Measurements from ENCODE around the gene TMEM87B. TPM values are rescaled to one million over a fixed set of nuclear protein-coding genes. Genes with fewer than 3 reads are reported as not detected.
"Not testable (repeated sequence)": the region's sequence is repeated elsewhere in the genome, so short reads cannot be mapped to it uniquely, and the experiment has no call there.

Gene TMEM87B
- total RNA-seq, 2 experiments from 2014 or later, result 20.1 to 22.7 TPM

DNA sequence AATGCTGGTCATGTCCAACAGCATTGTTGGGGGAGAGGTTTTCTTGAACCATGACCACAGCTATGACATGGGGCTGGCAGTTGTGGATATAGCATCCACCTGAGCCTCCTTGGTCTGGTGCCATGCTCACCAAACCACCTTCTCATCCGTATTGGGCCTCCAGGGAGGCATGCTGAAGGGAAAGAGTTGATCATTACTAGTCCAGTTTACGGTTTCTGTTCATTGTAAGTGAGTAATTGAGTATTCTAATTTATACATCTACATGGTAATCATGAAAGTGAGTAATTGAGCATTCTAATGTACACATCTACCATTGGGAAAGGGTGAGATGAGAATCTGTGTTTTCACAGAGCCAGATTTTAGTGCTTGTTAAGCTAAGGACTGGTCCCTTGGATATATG lies 6.8 kb downstream of the TMEM87B start:
- DNase-seq, result no peak
- ChIA-PET CTCF (no interaction called here), POLR2A (no interaction called here)
- Mint-ChIP-seq H3K27ac (no peak overlapping the region), H3K4me3 (no peak overlapping the region), H3K36me3 (ENCODE audit: low read depth) (peaks cover 70% of the 10 kb centered on the region), H3K27me3 (no peaks in the 10 kb centered on the region), H3K4me1 (peaks cover 60% of the 10 kb centered on the region), H3K9me3 (peaks cover 3% of the 10 kb centered on the region)

DNA sequence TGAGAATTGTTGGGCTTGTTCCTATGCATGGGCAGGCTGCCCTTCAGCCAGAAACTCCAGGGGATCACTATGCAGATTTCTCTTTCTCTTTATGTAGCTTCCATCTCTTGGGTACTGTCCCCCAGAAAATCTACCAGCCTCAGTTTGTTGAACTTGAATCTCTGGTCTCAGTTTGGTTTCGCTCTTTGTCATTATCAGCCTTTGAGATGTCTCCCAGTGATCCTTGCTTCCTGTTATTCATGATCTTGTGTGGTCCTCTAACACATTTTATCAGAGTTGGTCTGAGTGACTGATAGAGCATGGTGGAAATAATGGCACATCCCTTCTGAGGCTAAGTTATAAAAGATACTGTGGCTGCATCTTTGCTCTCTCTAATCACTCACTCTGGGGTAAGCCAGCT lies 7.8 kb downstream of the TMEM87B start:
- H3K4me1 Mint-ChIP-seq, result peaks cover 52% of the 10 kb centered on the region
- DNase-seq, result no peak
- ChIA-PET POLR2A (no interaction called here), CTCF (no interaction called here)
- H3K4me3 Mint-ChIP-seq, result no peak overlapping the region
- no peak overlapping the region for H3K27ac Mint-ChIP-seq
- H3K36me3 Mint-ChIP-seq (ENCODE audit: low read depth), result peaks cover 80% of the 10 kb centered on the region
- peaks cover 3% of the 10 kb centered on the region for H3K9me3 Mint-ChIP-seq
- no peaks in the 10 kb centered on the region for H3K27me3 Mint-ChIP-seq

DNA sequence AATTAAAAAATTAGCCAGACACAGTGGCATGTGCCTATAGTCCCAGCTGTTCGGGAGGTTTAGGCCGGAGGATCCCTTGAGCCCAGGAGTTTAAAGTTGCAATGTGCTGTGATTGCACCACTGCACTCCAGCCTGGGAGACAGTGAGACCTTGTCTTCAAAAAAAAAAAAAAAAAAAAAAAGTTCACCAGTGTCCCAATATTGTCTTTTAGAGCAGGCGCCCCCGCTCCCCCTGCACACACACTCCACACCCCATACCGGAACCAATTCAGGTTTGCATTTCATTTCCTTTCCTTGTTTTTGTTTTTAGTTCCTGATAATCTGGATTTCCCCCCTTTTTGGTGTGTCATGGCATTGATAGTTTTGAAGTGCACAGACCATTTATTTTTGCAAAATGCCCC lies 10.4 kb downstream of the TMEM87B start:
- Mint-ChIP-seq H3K9me3 (peaks cover 7% of the 10 kb centered on the region), H3K4me3 (no peak overlapping the region), H3K36me3 (ENCODE audit: low read depth) (peaks cover 86% of the 10 kb centered on the region), H3K27ac (no peak overlapping the region), H3K4me1 (peaks cover 38% of the 10 kb centered on the region), H3K27me3 (no peaks in the 10 kb centered on the region)
- no peak for DNase-seq
- ChIA-PET POLR2A (no interaction called here), CTCF (no interaction called here)

DNA sequence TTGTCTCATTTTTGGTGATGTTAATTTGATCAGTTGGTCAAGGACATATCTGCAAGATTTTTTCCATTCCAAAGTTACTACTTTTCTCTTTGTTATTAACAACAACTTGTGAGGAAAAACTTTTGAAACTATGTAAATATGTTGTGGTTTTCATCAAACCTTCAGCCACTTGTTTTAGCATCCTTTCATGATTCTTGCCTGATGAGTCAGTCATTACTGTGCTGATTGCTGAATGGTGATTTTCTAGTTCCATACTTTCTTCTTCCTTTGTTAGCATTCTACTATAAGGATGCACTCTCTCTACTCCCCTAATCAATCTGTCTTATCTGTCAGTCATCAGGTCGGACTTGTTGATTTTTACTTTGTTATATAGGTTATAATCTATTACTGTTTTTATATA lies 10.9 kb downstream of the TMEM87B start:
- ChIA-PET CTCF (no interaction called here), POLR2A (no interaction called here)
- Mint-ChIP-seq H3K4me3 (no peak overlapping the region), H3K36me3 (ENCODE audit: low read depth) (peaks cover 89% of the 10 kb centered on the region), H3K27me3 (no peaks in the 10 kb centered on the region), H3K27ac (no peak overlapping the region), H3K4me1 (peaks cover 38% of the 10 kb centered on the region), H3K9me3 (peaks cover 7% of the 10 kb centered on the region)
- DNase-seq, result no peak

DNA sequence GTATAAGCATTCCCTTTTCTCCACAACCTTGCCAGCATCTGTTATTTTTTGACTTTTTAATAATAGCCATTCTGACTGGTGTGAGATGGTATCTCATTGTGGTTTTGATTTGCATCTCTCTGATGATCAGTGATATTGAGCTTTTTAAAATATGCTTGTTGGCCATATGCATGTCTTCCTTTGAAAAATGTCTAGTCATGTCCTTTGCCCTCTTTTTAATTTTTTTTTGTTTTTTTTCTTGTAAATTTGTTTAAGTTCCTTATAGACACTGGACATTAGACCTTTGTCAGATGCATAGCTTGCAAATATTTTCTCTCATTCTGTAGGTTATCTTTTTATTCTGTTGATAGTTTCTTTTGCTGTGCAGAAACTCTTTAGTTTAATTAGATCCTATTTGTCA lies 14.7 kb downstream of the TMEM87B start:
- H3K27ac Mint-ChIP-seq, DNase-seq, H3K27me3 Mint-ChIP-seq, H3K4me3 Mint-ChIP-seq, POLR2A ChIA-PET: not testable (repeated sequence)
- peaks cover 19% of the 10 kb centered on the region for H3K9me3 Mint-ChIP-seq
- CTCF ChIA-PET, result interaction anchor here (1.2 kb wide), 1 partner anchor 424 kb away, joined by 4 read pairs; no protein-coding TSS in a partner anchor
- peaks cover 87% of the 10 kb centered on the region for H3K36me3 Mint-ChIP-seq (ENCODE audit: low read depth)
- H3K4me1 Mint-ChIP-seq, result peaks cover 29% of the 10 kb centered on the region

DNA sequence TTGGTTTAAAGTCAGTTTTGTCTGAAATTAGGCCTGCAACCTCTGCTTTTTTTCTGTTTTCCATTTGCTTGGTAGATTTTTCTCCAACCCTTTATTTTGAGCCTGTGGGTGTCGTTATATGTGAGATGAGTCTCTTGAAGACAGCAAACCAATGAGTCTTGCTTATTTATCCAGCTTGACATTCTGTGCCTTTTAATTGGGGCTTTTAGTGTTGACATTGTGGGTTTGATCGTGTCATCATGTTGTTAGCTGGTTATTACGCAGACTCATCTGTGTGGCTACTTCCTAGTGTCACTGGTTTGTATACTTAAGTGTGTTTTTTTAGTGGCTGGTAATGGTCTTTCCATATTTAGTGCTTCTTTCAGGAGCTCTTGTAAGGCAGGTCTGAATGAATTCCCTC lies 18.8 kb downstream of the TMEM87B start:
- no peak for DNase-seq
- Mint-ChIP-seq H3K27me3 (no peaks in the 10 kb centered on the region), H3K27ac (no peak overlapping the region), H3K9me3 (peaks cover 19% of the 10 kb centered on the region), H3K4me1 (peaks cover 26% of the 10 kb centered on the region), H3K36me3 (ENCODE audit: low read depth) (peaks cover 73% of the 10 kb centered on the region), H3K4me3 (no peak overlapping the region)
- ChIA-PET CTCF (interaction anchor here (0.7 to 1.0 kb wide), 2 partner anchors 17 to 526 kb away, joined by 3 read pairs; no protein-coding TSS in a partner anchor), POLR2A (no interaction called here)

DNA sequence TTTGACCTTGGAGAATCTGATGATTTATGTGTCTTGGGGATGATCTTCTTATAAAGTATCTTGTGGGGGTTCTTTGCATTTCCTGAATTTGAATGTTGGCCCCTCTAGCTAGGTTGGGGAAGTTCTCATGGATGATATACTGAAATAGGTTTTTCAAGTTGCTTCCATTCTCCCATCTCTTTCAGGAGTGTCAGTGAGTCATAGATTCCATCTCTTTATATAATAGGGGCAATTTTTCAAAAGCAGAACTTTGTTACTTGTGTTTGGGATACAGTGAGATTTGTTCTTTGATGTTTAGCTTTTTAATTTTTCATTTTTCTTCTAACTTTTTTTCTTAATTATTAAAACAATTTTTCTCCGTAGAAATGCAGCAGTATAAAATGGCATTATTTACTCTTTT lies 19.4 kb downstream of the TMEM87B start:
- no peak overlapping the region for H3K27ac Mint-ChIP-seq
- H3K4me1 Mint-ChIP-seq, result peaks cover 23% of the 10 kb centered on the region

DNA sequence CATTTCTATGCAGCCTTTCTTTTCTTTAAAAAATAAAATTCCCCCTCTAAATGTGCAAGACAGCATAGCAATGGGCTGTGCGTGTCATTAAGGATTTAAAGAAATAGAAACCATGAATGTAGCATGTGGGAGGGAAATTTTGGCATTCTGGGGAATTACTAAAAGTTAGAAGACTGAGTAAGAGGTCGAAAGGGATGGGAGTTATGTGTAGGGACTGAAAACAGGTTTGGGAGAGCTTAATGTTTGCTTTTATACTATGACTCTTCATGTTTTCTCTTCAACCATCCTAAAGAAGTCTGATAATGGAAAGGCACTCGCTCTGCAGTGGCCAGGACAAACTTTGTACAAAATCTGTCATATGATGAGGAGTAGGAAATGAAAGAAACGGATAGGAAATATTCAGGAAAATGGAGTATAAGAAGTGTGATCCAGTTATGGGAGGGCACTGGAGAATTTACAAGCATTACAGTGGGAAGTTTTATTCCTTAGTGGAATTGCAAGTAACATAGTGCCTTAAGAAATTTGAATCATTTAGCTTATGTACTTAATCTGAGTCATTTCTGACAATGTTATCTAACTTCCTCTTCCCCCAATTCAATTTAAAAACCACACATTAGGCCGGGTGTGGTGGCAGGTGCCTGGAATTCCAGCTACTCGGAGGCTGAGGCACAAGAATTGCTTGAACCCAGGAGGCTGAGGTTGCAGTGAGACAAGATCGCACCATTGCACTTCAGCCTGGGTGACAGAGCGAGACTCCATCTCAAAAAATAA lies 20.6 kb downstream of the TMEM87B start:
- peaks cover 14% of the 10 kb centered on the region for H3K9me3 Mint-ChIP-seq

More for the DNA sequence above, 19.4 kb downstream of the TMEM87B start:
- Mint-ChIP-seq H3K9me3 (peaks cover 15% of the 10 kb centered on the region), H3K4me3 (no peak overlapping the region), H3K36me3 (ENCODE audit: low read depth) (peaks cover 74% of the 10 kb centered on the region), H3K27me3 (no peaks in the 10 kb centered on the region)
- no peak for DNase-seq
- ChIA-PET POLR2A (no interaction called here), CTCF (interaction anchor here (1.0 kb wide), 1 partner anchor 17 kb away, joined by 3 read pairs; no protein-coding TSS in a partner anchor)

DNA sequence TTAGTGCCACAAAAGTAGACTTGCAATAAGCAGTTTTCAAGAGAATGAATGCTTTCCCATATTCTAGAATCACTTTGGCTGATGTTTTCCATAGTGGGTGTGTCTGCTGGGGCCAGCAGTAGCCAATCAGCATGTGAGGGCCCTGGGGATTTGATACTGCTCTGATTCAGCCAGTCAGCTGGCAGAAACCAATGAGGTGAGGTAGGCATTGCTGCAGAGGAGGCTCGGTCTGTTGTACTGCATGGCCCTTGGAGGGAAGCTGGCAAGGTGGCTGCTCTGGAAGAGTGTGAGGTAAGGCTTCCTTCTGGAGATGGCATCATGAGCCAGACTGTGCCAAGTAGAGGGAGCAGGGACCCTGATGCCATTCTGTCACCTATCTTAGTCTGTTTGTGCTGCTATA lies 22.7 kb downstream of the TMEM87B start:
- Mint-ChIP-seq H3K4me3 (no peak overlapping the region), H3K27me3 (no peaks in the 10 kb centered on the region), H3K4me1 (peaks cover 19% of the 10 kb centered on the region), H3K27ac (no peak overlapping the region), H3K36me3 (ENCODE audit: low read depth) (peaks cover 63% of the 10 kb centered on the region), H3K9me3 (peaks cover 14% of the 10 kb centered on the region)
- no peak for DNase-seq
- ChIA-PET CTCF (no interaction called here), POLR2A (no interaction called here)

More for the DNA sequence above, 20.6 kb downstream of the TMEM87B start:
- Mint-ChIP-seq H3K36me3 (ENCODE audit: low read depth) (peaks cover 66% of the 10 kb centered on the region), H3K27me3 (no peaks in the 10 kb centered on the region), H3K4me3 (no peak overlapping the region), H3K27ac (no peak overlapping the region), H3K4me1 (peaks cover 26% of the 10 kb centered on the region)
- DNase-seq, result no peak
- ChIA-PET POLR2A (no interaction called here), CTCF (interaction anchor here (1.4 kb wide), 1 partner anchor 81 kb away, joined by 3 read pairs; no protein-coding TSS in a partner anchor)

DNA sequence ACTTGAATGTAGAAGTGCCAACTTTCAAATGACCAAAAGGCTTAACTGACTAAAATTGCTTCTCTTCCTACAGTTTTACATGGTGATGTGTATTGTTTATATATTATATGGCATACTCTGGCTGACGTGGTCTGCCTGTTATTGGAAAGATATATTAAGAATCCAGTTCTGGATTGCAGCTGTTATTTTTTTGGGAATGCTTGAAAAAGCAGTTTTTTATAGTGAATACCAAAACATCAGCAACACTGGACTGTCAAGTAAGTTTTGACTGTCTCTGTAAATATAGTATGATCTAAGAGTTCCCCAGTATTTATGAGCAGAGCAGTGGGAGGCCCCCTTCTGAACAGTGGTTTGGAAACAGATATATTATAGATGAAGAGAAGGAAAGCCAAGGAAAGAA lies 26.2 kb downstream of the TMEM87B start:
- Mint-ChIP-seq H3K9me3 (no peaks in the 10 kb centered on the region), H3K4me3 (no peak overlapping the region), H3K27me3 (no peaks in the 10 kb centered on the region), H3K27ac (no peak overlapping the region), H3K36me3 (ENCODE audit: low read depth) (peaks cover 58% of the 10 kb centered on the region), H3K4me1 (peaks cover 2% of the 10 kb centered on the region)
- ChIA-PET CTCF (no interaction called here), POLR2A (no interaction called here)
- DNase-seq, result no peak

DNA sequence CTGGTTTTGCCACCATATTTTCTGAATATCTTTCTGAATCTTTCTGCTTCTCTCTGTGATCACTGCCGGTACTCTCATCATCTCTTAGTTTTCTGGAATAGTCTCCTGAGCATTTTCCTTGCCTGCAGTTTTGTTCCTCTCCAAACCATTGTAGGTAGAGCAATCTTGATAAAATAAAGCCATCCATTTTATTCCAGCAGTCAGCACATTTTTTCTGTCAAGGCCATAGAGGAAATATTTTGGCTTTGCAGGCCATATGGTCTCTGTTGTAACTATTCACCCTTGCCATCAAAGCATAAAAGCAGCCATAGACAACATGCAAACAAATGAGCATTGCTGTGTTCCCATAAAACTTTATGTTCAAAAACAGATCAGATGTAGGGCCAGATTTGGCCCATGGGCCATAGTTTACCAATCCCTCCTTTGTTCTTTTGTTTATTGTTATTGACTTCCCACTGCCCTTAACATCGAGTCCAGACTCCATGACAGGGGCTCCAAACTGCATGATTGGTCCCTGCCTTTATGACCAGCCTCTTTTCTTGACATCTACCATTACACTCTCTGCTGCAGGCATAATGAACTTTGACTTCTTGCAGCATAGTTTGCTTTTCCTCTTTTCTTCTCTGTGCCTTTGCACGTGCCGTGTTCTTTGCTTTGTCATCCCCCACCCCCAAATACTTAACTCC lies 29.8 kb downstream of the TMEM87B start:
- CTCF ChIA-PET, result no interaction called here
- POLR2A ChIA-PET, result no interaction called here
- no peak overlapping the region for H3K4me3 Mint-ChIP-seq
- no peaks in the 10 kb centered on the region for H3K27me3 Mint-ChIP-seq
- peaks cover 2% of the 10 kb centered on the region for H3K4me1 Mint-ChIP-seq
- H3K9me3 Mint-ChIP-seq, result no peaks in the 10 kb centered on the region
- no peak overlapping the region for H3K27ac Mint-ChIP-seq
- no peak for DNase-seq
- peaks cover 71% of the 10 kb centered on the region for H3K36me3 Mint-ChIP-seq (ENCODE audit: low read depth)

DNA sequence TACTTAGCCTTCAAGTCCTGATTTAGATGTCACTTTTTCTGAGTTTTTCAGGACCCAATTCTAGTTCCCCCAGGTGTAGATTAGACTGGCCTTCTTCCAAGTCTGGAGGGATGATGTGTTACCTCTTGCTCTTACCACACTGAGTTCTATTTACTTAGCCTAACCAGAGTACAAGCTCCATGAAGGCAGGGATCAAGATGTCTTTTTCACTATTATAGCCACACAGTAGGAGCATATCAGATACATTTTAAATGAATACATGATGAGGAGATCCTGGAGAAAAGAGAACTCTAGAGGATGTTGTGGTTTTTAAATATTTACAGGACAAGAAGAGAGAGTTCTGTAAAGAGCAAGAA lies 30.3 kb downstream of the TMEM87B start:
- Mint-ChIP-seq H3K4me1 (peaks cover 2% of the 10 kb centered on the region), H3K36me3 (ENCODE audit: low read depth) (peaks cover 76% of the 10 kb centered on the region), H3K27me3 (no peaks in the 10 kb centered on the region), H3K9me3 (no peaks in the 10 kb centered on the region), H3K4me3 (no peak overlapping the region), H3K27ac (no peak overlapping the region)
- ChIA-PET CTCF (no interaction called here), POLR2A (no interaction called here)
- no peak for DNase-seq

DNA sequence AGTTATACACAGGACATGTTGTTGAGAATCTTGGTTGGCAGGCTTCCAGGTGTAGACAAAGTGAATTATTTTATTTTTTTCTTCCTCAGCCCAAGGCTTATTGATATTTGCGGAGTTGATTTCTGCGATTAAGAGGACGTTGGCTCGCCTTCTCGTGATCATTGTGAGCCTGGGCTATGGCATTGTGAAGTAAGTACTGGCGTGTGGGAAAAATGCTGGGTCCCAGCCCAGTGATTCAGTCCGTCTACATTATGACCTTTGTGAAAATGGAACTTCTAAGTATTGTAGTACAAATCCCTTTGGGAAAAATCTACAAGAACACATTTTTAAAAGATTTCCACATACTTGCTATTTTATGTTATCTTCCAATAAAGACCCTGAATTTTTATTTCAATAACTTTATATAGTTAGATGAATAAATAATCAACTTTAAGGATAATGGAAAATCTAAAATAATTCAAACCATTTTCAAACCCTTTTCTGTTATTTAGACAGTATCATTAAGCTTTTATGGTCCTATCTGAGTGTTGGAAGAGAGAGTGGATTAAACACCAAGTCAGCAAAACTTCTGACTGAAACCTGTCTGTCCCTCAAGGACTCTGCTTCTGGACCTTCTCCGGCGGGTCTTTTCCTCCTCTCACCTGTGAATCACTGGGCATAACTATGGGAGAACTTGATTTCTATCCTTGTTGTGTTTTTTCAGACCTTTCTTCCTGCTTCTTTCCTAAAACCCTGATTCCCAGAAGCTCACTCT lies 31.0 kb downstream of the TMEM87B start:
- H3K4me1 Mint-ChIP-seq, result no peaks in the 10 kb centered on the region
- ChIA-PET POLR2A (no interaction called here), CTCF (interaction anchor here (0.6 kb wide), 1 partner anchor 202 kb away, joined by 5 read pairs; no protein-coding TSS in a partner anchor)
- no peak overlapping the region for H3K4me3 Mint-ChIP-seq
- H3K9me3 Mint-ChIP-seq, result no peaks in the 10 kb centered on the region
- no peak overlapping the region for H3K27ac Mint-ChIP-seq
- H3K27me3 Mint-ChIP-seq, result no peaks in the 10 kb centered on the region
- H3K36me3 Mint-ChIP-seq (ENCODE audit: low read depth), result peaks cover 72% of the 10 kb centered on the region
- DNase-seq, result no peak
